ENCODE data around the gene ELAPOR1.

ELAPOR1 gene

DNA sequence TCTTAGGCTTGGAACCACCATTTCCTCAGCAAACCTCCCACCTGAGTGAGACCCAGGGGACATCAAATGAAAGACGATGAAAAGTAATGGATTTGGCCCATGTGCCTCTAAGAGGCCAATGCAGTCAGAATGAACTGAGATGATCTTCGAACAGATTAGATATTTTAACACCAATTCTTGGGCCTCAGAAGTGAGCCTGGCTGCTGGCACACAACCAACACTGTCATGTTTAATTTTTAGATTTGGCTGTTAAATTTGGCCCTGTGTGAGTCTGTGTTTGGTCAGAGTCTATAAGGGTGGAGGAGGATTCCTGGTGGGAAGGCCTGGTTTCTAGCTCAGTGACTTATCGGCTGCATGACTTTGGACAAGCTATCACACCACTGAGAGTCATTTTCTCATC is 45.4 kb downstream of the ELAPOR1 start:
- no peak overlapping the region for H3K4me3 ChIP-seq (ENCODE audit: low read depth, low read length)
- H3K79me2 ChIP-seq (ENCODE audit: control insufficient read depth, insufficient read depth, low read length, unreplicated experiment) = no peaks in the 10 kb centered on the region
- H3K4me1 ChIP-seq (ENCODE audit: control insufficient read depth, insufficient read depth, low read length, unreplicated experiment) = peaks cover 20% of the 10 kb centered on the region
- no peak overlapping the region for H3K27ac ChIP-seq (ENCODE audit: low read depth, low read length)
- no peaks in the 10 kb centered on the region for H3K27me3 ChIP-seq (ENCODE audit: insufficient read depth, low read length)
- no peaks in the 10 kb centered on the region for H3K36me3 ChIP-seq (ENCODE audit: insufficient read depth, low read length)
- H2AFZ ChIP-seq (ENCODE audit: low read length, unreplicated experiment) = no peak overlapping the region

DNA sequence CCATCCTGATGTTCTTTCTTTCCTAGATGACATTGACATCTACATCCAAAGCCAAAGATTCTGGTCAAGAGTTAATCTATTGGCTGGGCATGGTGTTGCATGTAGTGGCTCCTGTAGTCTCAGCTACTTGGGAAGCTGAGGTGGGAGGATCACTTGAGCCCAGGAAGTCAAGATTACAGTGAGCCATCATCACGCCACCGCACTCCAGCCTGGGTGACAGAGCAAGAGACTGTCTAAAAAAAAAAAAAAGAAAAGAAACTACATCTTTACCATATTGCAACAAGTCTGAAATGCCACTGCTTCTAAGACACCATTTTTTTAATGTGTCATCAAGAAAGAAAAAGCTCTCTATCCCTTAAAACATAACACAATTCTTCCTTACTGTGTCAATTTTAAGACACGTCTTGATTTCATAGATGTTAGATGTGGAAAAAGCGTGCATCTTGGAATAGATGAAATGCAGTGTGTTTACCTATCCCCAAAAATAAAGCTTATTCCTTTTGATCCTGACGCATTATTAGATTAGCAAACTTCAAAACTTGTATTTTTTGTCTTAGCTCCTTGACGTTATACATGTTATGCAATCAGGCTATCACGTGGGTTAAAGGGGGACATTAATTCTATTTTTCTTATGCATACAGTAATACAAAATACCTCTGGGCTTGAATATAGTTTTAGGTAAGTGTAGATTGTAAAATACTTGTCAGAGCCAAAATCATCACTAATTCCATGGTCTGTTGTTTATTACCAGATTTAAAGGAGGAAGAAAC is 46.3 kb downstream of the ELAPOR1 start:
- Histone ChIP-seq H3K4me3 (ENCODE audit: low read depth, low read length) (no peak overlapping the region), H3K4me1 (ENCODE audit: control insufficient read depth, insufficient read depth, low read length, unreplicated experiment) (peaks cover 20% of the 10 kb centered on the region), H3K36me3 (ENCODE audit: insufficient read depth, low read length) (no peaks in the 10 kb centered on the region), H3K27me3 (ENCODE audit: insufficient read depth, low read length) (no peaks in the 10 kb centered on the region), H3K27ac (ENCODE audit: low read depth, low read length) (no peak overlapping the region), H3K79me2 (ENCODE audit: control insufficient read depth, insufficient read depth, low read length, unreplicated experiment) (no peaks in the 10 kb centered on the region), H2AFZ (ENCODE audit: low read length, unreplicated experiment) (no peak overlapping the region)

DNA sequence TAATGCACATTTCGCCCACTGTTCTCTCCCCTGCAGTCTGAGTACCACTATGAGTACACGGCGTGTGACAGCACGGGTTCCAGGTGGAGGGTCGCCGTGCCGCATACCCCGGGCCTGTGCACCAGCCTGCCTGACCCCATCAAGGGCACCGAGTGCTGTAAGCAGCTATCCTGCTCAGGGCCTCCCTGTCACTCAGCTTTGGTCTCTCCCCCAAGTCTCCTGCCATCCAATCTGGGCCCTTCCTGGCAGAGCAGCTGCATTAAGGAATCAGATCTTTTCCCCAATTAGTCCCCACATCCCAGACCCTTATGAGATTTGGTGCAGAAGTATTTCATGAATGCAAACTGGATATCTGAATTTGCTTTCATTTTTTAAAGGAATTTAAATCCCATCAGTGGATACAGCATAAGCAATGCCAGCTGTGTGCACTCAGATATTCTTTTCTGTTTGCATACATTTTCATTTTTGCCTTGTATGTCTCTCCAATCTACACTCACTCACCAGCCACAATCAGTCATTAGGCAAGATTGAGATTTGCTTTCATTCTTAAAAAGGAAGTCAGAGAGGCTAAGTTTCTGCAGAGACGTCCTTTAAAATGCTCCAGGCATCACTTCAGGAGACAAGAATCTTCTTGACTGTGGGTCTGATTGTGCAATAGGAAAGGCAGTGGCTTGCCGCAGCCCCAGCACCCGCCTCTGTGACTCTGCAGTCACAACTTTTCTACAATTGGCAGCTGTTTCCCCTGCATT is 48.1 kb downstream of the ELAPOR1 start:
- Histone ChIP-seq H3K4me1 (ENCODE audit: control insufficient read depth, insufficient read depth, low read length, unreplicated experiment) (peaks cover 20% of the 10 kb centered on the region), H3K79me2 (ENCODE audit: control insufficient read depth, insufficient read depth, low read length, unreplicated experiment) (no peaks in the 10 kb centered on the region), H2AFZ (ENCODE audit: low read length, unreplicated experiment) (peak overlapping the region; percentile 78), H3K36me3 (ENCODE audit: insufficient read depth, low read length) (no peaks in the 10 kb centered on the region), H3K4me3 (ENCODE audit: low read depth, low read length) (peak overlapping the region; percentile 59), H3K27ac (ENCODE audit: low read depth, low read length) (no peak overlapping the region), H3K27me3 (ENCODE audit: insufficient read depth, low read length) (no peaks in the 10 kb centered on the region)

DNA sequence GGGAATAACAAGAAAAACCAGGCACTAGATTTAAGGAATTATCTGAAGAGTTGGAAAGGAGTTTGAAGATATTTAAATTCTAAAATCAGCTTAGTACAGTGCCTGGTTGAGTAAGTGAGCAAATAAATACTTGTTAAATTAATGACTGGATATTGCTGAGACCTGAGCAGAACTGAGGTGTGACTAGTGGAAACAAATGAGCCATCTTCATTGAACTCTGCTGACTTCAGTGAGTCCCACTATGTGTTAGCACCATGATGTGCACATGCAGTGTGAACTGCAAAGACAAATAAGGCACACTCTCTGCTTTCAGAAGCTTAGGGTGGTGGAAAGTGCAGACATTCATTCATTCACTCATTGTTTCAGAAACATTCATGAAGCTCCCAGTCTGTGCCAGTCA is 48.7 kb downstream of the ELAPOR1 start:
- no peak overlapping the region for H3K27ac ChIP-seq (ENCODE audit: low read depth, low read length)
- peak overlapping the region; percentile 59; the same call in 1 of the 2 replicates for H3K4me3 ChIP-seq (ENCODE audit: low read depth, low read length)
- no peaks in the 10 kb centered on the region for H3K36me3 ChIP-seq (ENCODE audit: insufficient read depth, low read length)
- H3K4me1 ChIP-seq (ENCODE audit: control insufficient read depth, insufficient read depth, low read length, unreplicated experiment) = peaks cover 20% of the 10 kb centered on the region
- peak overlapping the region; percentile 78 for H2AFZ ChIP-seq (ENCODE audit: low read length, unreplicated experiment)
- no peaks in the 10 kb centered on the region for H3K27me3 ChIP-seq (ENCODE audit: insufficient read depth, low read length)
- H3K79me2 ChIP-seq (ENCODE audit: control insufficient read depth, insufficient read depth, low read length, unreplicated experiment) = no peaks in the 10 kb centered on the region

DNA sequence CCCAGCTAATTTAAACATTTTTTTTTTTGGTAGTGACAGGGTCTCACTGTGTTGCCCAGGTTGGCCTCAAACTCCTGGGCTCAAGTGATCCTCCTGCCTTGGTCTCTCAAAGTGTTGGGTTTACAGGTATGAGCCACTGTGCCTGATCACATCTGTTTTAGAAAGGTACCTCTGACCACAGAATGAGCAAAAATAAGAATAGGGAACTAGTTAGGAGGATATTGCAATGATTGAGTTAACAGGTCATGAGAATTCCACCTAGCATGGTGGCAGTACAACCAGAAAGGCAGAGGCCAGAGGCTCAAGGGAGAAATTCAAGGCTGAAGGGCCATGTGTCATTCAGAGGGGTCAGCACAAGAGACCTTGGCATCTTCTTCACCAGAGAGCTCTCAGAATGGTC is 49.6 kb downstream of the ELAPOR1 start:
- H3K4me1 ChIP-seq (ENCODE audit: control insufficient read depth, insufficient read depth, low read length, unreplicated experiment) = peaks cover 20% of the 10 kb centered on the region
- H3K27me3 ChIP-seq (ENCODE audit: insufficient read depth, low read length) = no peaks in the 10 kb centered on the region
- no peaks in the 10 kb centered on the region for H3K36me3 ChIP-seq (ENCODE audit: insufficient read depth, low read length)
- no peaks in the 10 kb centered on the region for H3K79me2 ChIP-seq (ENCODE audit: control insufficient read depth, insufficient read depth, low read length, unreplicated experiment)
- no peak overlapping the region for H2AFZ ChIP-seq (ENCODE audit: low read length, unreplicated experiment)
- H3K4me3 ChIP-seq (ENCODE audit: low read depth, low read length) = no peak overlapping the region
- no peak overlapping the region for H3K27ac ChIP-seq (ENCODE audit: low read depth, low read length)
